HG02610 (cell line): ENCODE data around the gene SLC28A3.
"Not testable (repeated sequence)": the region's sequence is repeated elsewhere in the genome, so short reads cannot be mapped to it uniquely, and the experiment has no call there.

Experiments
- ATAC-seq: cut with Tn5 transposase; IDR thresholded peaks from one replicate; pipeline ENCODE4 v1.9.1; 2021; ENCODE audit warnings: mild to moderate bottlenecking, moderate library complexity; ENCODE audit not compliant: unreplicated experiment

The SLC28A3 gene

GRCh38 chr9:84340535-84340934 is at the start of gene SLC28A3:
Gene SLC28A3 (minus strand): TSS chr9:84340758. CDS start chr9:84340633, 125 bp downstream.
- ATAC-seq = no peak

DNA sequence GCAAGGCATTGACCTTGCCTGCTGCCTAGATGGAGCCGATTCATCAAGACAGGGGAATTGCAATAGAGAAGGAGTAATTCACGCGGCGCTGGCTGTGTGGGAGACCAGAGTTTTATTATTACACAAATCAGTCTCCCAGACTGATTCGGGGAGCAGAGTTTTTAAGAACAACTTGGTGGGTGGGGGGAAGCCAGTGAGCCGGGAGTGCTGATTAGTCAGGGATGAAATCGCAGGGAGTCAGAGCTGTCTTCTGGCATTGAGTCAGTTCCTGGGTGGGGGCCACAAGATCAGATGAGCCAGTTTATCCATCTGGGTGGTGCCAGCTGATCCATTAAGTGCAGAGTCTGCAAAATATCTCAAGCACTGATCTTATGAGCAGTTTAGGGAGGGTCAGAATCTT is 49.7 kb upstream of the SLC28A3 start:
- ATAC-seq = not testable (repeated sequence)

GRCh38 chr9:84387821-84388220 is 47.3 kb upstream of the SLC28A3 start:
- no peak for ATAC-seq

- ATAC-seq = no peak
Observed at GRCh38 chr9:84386753-84387152, 46.2 kb upstream of the SLC28A3 start.

DNA sequence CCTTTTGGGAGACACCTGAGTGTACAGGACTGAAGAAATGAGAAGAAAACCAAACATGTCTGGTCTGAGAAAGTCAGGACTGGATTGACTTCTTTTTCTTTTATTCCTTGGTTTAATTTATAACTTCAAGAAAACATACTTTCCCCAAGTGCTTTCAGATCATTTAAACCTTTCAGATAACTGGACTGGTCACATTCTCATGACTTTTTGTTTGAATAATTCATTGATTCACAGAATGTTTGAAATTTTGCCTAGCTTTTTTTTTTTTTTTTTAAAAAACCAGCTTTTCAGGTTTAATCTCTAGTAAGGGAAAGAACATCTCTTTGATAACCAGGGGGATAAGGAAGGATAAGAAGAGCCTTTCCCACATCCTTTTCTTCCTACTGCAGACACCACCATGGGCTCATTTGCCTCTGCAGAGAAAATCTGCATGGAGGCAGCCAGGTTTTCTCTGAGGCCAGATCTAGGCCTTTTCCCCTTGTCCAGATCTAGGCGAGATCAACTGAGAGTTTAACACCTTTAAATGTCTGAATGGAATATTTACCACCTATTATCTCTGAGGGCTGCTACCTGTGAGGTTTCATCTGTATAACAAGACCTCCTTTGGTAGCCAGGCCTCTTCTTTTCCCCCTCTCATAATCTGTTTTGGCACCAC is 45.0 kb upstream of the SLC28A3 start:
- no peak for ATAC-seq

DNA sequence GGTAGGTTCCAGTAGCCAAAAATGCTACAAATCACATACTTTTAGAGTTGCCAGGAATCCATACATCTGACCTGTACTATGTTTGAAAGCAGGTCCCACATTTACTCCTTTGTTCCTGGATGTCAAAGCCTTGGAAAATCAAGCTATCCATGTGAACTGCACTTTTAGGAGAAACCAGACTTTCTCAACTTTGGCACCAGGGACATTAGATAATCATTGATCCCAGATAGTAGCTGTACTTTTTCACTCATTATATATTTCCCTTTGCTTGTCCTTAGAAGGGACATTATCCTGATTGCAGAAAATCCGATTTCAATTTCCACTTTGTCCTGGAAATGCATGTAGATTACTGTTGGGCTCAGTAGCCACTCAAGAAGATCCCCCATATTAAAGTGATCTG is 44.1 kb upstream of the SLC28A3 start:
- no peak for ATAC-seq

GRCh38 chr9:84383178-84383577 is 42.6 kb upstream of the SLC28A3 start:
- no peak for ATAC-seq

- no peak for ATAC-seq
Observed at GRCh38 chr9:84382720-84383119, 42.2 kb upstream of the SLC28A3 start.

DNA sequence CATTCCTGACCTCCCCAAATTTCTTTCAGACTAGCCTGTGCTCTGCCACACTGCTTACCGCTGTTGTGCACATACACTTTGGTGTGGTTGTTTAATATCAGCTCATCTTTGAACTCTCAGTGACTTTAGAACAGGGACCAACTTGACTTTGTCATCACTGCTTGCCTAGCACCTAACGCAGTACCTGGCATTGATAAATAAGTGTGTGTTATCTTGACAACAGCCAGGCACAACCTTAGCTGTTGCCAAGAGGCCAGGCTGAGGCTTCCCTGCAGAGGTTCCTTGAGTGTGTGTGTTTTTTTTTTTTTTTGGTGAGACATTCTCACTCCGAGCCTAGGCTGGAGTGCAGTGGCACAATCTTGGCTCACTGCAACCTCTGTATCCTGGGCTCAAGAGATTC is 41.0 kb upstream of the SLC28A3 start:
- ATAC-seq = no peak

DNA sequence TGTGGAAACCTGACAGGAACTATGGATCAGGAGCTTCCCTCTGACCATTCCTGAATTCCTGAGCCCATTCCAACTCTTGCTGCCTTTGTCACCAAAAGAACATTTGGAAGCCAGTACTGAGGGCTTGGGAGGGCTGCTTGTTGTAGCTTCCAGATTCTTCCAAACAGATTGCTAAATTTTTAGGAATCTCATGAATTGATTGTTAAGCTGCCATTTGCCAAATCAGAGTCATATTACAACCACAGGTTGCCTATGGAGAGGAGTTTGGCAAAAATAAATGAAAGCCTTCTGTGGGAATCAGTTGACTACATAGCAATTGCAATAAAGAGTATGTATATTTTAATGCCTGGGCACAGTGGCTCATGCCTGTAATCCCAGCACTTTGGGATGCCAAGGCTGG is 39.2 kb upstream of the SLC28A3 start:
- ATAC-seq = no peak

DNA sequence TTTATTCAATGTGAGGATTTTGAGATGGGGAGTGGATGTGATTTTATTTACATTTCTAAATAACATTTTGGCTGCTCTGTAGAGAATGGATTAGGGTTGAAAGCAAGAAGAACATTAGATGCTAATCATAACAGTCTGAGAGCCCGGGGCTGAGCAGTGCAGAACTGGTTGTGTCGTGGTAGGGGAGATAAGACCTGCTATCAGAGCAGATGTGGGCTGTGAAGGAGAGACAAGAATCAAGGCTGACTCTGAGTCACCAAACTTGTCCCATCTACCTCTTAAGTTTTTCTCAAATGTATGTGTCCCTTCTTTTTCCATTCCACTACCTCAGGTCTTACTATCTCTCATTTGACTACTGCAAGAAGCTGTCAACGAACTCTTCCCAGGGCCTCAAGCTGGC is 35.4 kb upstream of the SLC28A3 start:
- no peak for ATAC-seq

GRCh38 chr9:84374516-84374915 is 34.0 kb upstream of the SLC28A3 start:
- ATAC-seq = no peak

DNA sequence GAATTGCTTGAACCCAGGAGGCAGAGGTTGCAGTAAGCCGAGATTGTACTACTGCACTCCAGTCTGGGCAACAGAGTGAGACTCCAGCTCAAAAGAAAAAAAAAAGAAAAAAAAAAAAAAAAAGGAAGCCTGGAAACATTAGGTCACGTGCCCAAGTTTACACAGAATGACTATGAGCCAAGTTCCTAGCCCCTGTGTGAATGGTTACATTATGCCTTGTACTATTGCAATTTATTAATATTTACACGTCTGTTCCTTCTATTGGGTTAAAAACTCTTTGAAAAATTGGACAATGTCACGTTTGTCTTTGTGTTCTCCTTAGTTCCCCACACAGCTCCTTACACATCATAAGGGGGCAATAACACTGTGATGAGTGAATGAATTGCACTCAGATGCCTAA is 33.5 kb upstream of the SLC28A3 start:
- no peak for ATAC-seq

DNA sequence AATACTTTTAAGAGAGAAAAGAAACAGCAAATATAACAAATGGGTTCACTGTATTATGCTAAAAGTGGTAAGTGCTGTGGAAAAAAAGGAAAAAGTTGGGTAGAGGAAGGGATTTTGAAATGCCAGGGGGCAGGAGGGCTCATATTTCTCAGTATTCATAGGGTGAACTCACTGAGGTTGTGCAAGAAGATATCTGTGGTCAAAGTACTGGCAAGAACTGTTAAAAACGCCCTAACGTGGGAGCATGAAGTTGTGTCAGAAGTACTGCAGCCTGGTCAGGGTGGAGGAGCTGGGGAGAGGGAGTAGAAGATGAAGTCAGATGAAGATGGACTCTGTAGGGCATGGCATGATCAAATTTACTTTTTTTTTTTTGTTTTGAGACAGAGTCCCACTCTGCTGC is 31.2 kb upstream of the SLC28A3 start:
- ATAC-seq = no peak

DNA sequence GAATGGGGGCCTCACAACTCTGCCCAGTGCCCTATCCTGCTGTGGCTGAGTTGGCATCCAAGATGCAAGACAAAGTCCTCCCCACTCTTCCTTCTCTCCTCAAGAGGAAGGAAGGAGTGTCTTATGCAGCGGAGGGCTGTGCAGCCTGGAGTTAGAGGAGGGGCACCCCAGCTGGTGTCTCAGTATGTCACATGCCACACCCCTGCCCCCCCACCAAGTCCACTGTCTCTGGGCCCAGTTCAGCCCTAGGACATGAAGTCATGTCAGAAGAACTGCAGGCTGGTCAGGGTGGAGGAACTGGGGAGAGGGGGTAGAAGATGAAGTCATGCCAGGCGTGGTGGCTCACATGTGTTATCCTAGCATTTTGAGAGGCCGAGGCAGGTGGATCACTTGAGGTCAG is 28.0 kb upstream of the SLC28A3 start:
- ATAC-seq = no peak

DNA sequence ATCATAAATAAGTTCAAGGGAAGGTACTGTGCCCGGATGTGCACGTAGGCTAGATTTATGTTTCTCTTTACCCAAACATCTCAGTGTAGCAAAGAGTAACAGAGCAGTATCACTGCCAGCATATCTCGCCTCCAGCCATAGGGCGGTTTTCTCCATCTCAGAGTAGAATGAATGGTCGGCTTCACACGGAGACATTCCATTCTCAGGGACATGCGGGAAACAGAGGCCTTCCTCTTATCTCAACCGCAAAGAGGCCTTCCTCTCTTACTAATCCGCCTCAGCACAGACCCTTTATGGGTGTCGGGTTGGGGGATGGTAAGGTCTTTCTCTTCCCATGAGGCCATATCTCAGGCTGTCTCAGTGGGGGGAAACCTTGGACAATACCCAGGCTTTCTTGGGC is 27.2 kb upstream of the SLC28A3 start:
- ATAC-seq = not testable (repeated sequence)

- no peak for ATAC-seq
Observed at GRCh38 chr9:84366683-84367082, 26.1 kb upstream of the SLC28A3 start.

- not testable (repeated sequence) for ATAC-seq
Observed at GRCh38 chr9:84364894-84365490, 24.4 kb upstream of the SLC28A3 start.

- ATAC-seq = no peak
Observed at GRCh38 chr9:84361645-84362044, 21.1 kb upstream of the SLC28A3 start.

DNA sequence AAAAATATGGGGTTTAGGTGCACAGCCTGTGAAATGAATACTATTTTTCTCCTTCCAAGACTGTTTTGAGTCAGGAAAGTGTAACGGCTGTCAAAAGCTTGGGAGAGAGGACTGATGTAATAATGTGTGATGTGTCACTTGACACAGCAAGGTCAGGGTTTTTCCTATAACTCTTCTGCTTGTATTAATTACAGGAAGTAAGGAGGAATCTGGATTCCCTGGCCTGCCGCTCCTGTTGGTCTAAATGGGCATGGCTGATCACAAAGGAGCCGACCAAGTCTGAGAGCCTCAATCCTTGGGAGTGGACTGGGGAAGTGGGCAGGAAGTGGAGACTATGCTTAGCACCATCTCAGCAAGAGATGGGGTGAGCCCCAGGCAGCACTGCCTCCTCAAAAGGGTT is 16.7 kb upstream of the SLC28A3 start:
- ATAC-seq = no peak

DNA sequence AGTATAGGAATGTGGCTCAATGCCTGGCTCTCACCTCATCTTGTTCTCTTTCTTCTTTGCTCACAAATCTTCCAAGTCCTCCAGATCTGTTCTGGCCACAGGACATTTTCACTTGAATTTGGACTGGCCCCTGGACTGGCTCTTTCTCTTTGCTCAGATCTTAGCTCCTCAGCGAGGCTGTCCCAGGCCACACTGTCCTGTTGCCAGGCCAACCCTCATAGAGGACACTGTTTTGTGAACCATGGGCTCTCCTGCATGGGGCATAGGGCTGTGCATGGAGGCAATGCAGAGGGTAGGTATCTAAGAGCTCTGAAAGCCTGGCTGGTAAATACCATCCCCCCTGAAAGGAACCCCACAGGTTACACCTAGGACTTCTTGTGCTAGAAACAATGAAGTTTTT is 13.5 kb upstream of the SLC28A3 start:
- ATAC-seq = no peak

DNA sequence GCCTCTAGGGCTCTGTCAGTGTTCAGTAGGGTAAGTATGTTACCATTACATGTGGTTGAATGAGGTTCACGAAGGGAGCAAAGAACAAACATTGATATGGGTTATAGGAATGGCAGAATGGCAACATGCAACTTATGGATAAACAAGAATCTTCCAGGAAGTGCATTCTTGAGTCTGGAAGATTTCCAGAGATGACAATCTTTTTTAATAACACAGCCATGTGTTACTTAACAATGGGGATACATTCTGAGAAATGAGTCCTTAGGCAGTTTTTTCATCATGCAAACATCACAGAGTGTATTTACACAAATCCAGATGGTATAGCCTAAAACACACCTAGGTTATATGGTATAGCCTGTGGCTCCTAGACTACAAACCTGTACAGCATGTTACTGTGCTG is 9.1 kb upstream of the SLC28A3 start:
- ATAC-seq = no peak

- ATAC-seq = no peak
Observed at GRCh38 chr9:84343111-84343521, 2.6 kb upstream of the SLC28A3 start.
